HEK293 (cell line): ENCODE data around the gene AIF1.

ENCODE experiments used
- CTCF ChIA-PET: fragments of 350-600 bp; formaldehyde crosslinking; extraction: SDS; loops from one replicate; lab custom pipeline; 2021; ENCODE audit warnings: antibody characterized with exemption; lab: Yijun Ruan, JAX
- POLR2A ChIA-PET: fragments of 300-600 bp; formaldehyde crosslinking; extraction: SDS; loops from one replicate; lab custom pipeline; 2020; ENCODE audit warnings: antibody characterized with exemption, inconsistent platforms; lab: Yijun Ruan, JAX
- H3K27ac ChIP-seq: fragments of 200-500 bp; sonication (Bioruptor generic); 2 replicates; pipeline ENCODE4 v1.5.1; 2014; ENCODE audit warnings: low read depth, low read length, control low read depth, inconsistent platforms; ENCODE audit errors: extremely low read depth
- H3K36me3 ChIP-seq, 2 experiments: fragments of 200-500 bp in 1 of 2; sonication (Bioruptor generic) in 1 of 2; 1 replicate in 1 of 2; 2 replicates in 1 of 2; pipeline ENCODE4 v1.5.1; 2014 to 2017; ENCODE audit warnings: inconsistent platforms in 2 of 2, low read length in 2 of 2; ENCODE audit not compliant: control insufficient read depth in 2 of 2, insufficient read depth in 1 of 2
- H3K4me1 ChIP-seq: fragments of 200-500 bp; sonication (Bioruptor generic); 2 replicates; pipeline ENCODE4 v1.5.1; 2014; ENCODE audit warnings: mild to moderate bottlenecking, low read length, inconsistent platforms; ENCODE audit not compliant: control insufficient read depth, insufficient read depth
- H3K4me3 ChIP-seq: 2 replicates; pipeline ENCODE4 v1.5.1; 2011; ENCODE audit warnings: low read depth, mild to moderate bottlenecking, control low read depth, low read length, moderate library complexity
- H3K9me3 ChIP-seq: fragments of 200-500 bp; sonication (Bioruptor generic); 2 replicates; pipeline ENCODE4 v1.5.1; 2014; ENCODE audit warnings: low read depth, low read length, inconsistent platforms; ENCODE audit not compliant: control insufficient read depth, insufficient read depth
- GLIS1 ChIP-seq: fragments of 450-650 bp; formaldehyde crosslinking; IDR thresholded peaks from 2 replicates; pipeline ENCODE4 v1.5.1; 2016; ENCODE audit warnings: missing biosample characterization, missing genetic modification characterization
- GLIS2 ChIP-seq: fragments of 450-650 bp; formaldehyde crosslinking; IDR thresholded peaks from 2 replicates; pipeline ENCODE4 v1.5.1; 2016; ENCODE audit warnings: missing biosample characterization, missing genetic modification characterization
- KLF9 ChIP-seq: fragments of 450-650 bp; formaldehyde crosslinking; IDR thresholded peaks from 2 replicates; pipeline ENCODE4 v1.5.1; 2016; ENCODE audit warnings: missing biosample characterization, missing genetic modification characterization, low read depth
- OSR2 ChIP-seq: fragments of 450-650 bp; formaldehyde crosslinking; IDR thresholded peaks from 2 replicates; pipeline ENCODE4 v1.5.1; 2016; ENCODE audit warnings: missing biosample characterization, missing genetic modification characterization
- PRDM1 ChIP-seq: fragments of 450-650 bp; formaldehyde crosslinking; IDR thresholded peaks from 2 replicates; pipeline ENCODE4; 2016; ENCODE audit warnings: missing biosample characterization, missing genetic modification characterization
- ZBTB10 ChIP-seq: fragments of 450-650 bp; formaldehyde crosslinking; IDR thresholded peaks from 2 replicates; pipeline ENCODE4 v1.5.1; 2016; ENCODE audit warnings: missing biosample characterization, missing genetic modification characterization
- ZNF114 ChIP-seq: fragments of 450-650 bp; formaldehyde crosslinking; IDR thresholded peaks from 2 replicates; pipeline ENCODE4 v1.5.0; 2017; ENCODE audit warnings: missing biosample characterization, missing genetic modification characterization
- ZNF184 ChIP-seq: fragments of 450-650 bp; IDR thresholded peaks from 2 replicates; pipeline ENCODE4 v1.5.1; 2018; ENCODE audit warnings: missing biosample characterization, mild to moderate bottlenecking, missing genetic modification characterization
- ZNF211 ChIP-seq: fragments of 450-650 bp; formaldehyde crosslinking; IDR thresholded peaks from 2 replicates; pipeline ENCODE4 v1.5.1; 2016; ENCODE audit warnings: low read depth, missing biosample characterization, missing genetic modification characterization
- ZNF214 ChIP-seq: fragments of 450-650 bp; formaldehyde crosslinking; IDR thresholded peaks from 2 replicates; pipeline ENCODE4 v1.5.1; 2017; ENCODE audit warnings: missing biosample characterization, mild to moderate bottlenecking, missing genetic modification characterization, borderline replicate concordance
- ZNF24 ChIP-seq: fragments of 450-650 bp; formaldehyde crosslinking; IDR thresholded peaks from 2 replicates; pipeline ENCODE4 v1.5.1; 2016; ENCODE audit warnings: missing biosample characterization, missing genetic modification characterization
- ZNF335 ChIP-seq: fragments of 450-650 bp; formaldehyde crosslinking; conservative IDR thresholded peaks from 2 replicates; pipeline ENCODE4 v1.5.1; 2016; ENCODE audit warnings: missing biosample characterization, missing genetic modification characterization
- ZNF837 ChIP-seq: fragments of 450-650 bp; formaldehyde crosslinking; IDR thresholded peaks from 2 replicates; pipeline ENCODE4 v1.5.1; 2016; ENCODE audit warnings: missing biosample characterization, missing genetic modification characterization
- ZXDB ChIP-seq: fragments of 450-650 bp; formaldehyde crosslinking; IDR thresholded peaks from 2 replicates; pipeline ENCODE4 v1.5.1; 2016; ENCODE audit warnings: missing biosample characterization, missing genetic modification characterization

AIF1 gene

GRCh38 chr6:31661262-31662123 is 46.5 kb downstream of the AIF1 start:
- CTCF ChIA-PET, result interaction anchor here (0.6 to 1.5 kb wide), 8 partner anchors 9 to 595 kb away, joined by 3 to 16 read pairs (median 4); partner anchors contain the start of gene BAG6
- POLR2A ChIA-PET, result interaction anchor here (0.6 to 7.4 kb wide), 36 partner anchors 8 to 1310 kb away, joined by 3 to 180 read pairs (median 5); partner anchors contain the start of genes ABHD16A, APOM, ATP6V1G2 and BAG6
- Histone ChIP-seq H3K9me3 (no peaks in the 10 kb centered on the region), H3K4me1 (peaks cover 6% of the 10 kb centered on the region; the same call in 1 of the 2 replicates), H3K4me3 (peak overlapping the region; percentile 67; the same call in 1 of the 2 replicates), H3K27ac (peak overlapping the region; percentile 59), H3K36me3 (peaks cover 0 to 43% of the 10 kb centered on the region in 2 experiments; a peak in 2 of 3 replicates)
- TF ChIP-seq ZXDB (tag by site-specific recombination) (no peak), ZNF114 (tag by site-specific recombination) (no peak), PRDM1 (tag by site-specific recombination) (peak; percentile 89), ZNF214 (tag by site-specific recombination) (no peak), ZNF24 (tag by site-specific recombination) (no peak), KLF9 (tag by site-specific recombination) (0 out of 2 replicates have a peak, but pooled peaks have one; percentile 16), OSR2 (0 out of 2 replicates have a peak, but pooled peaks have one; percentile 20), GLIS1 (tag by site-specific recombination) (peak; percentile 60; the same call in 1 of the 2 replicates), ZNF837 (tag by site-specific recombination) (no peak), ZBTB10 (tag by site-specific recombination) (0 out of 2 replicates have a peak, but pooled peaks have one; percentile 44)

GRCh38 chr6:31662124-31662723 is 47.2 kb downstream of the AIF1 start:
- Histone ChIP-seq H3K4me1 (peaks cover 6% of the 10 kb centered on the region; the same call in 1 of the 2 replicates), H3K4me3 (no peak overlapping the region), H3K27ac (no peak overlapping the region)
- POLR2A ChIA-PET, result interaction anchor here (0.6 to 7.4 kb wide), 6 partner anchors 9 to 145 kb away, joined by 3 to 180 read pairs (median 9); partner anchors contain the start of genes APOM, BAG6, DDX39B and LSM2
- TF ChIP-seq ZNF184 (no peak), ZNF335 (tag by site-specific recombination) (no peak), OSR2 (0 out of 2 replicates have a peak, but pooled peaks have one; percentile 2), ZNF211 (tag by site-specific recombination) (no peak), GLIS2 (tag by site-specific recombination) (peak; percentile 50)
- TF ChIP-seq, all 188 proteins: peak for 2
- CTCF ChIA-PET, result interaction anchor here (0.6 to 1.1 kb wide), 3 partner anchors 64 to 199 kb away, joined by 3 to 7 read pairs (median 5); partner anchors contain the start of gene ATP6V1G2
- no peaks in the 10 kb centered on the region for H3K9me3 ChIP-seq
- peaks cover 3 to 45% of the 10 kb centered on the region in 2 experiments; a peak in 2 of 3 replicates for H3K36me3 ChIP-seq
